Measurements from ENCODE around the gene ARHGEF4.

The ARHGEF4 gene

DNA sequence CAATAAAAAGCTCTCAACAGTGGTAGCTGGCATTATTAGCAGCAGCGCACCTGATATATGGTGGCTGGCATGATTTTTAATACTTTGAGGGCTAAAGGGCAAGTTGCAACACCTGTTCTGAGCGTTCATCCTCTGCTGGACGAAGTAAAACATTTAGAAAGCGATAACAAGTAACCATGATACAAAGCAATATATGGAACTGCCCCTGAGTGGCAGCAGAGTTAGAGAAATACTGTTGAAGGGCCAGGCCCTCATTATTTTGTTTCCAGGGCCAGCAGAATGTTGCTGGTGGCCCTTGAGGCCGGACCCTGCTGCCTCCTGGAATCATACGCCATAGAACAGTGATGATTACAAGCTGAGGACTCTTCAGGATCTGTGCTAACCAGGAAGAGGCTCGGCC lies 47.8 kb downstream of the ARHGEF4 start:
- FAIRE-seq (no peak), DNase-seq (ENCODE audit: insufficient read length, low spot score) (no peak)
- TF ChIP-seq, protein P1, sequence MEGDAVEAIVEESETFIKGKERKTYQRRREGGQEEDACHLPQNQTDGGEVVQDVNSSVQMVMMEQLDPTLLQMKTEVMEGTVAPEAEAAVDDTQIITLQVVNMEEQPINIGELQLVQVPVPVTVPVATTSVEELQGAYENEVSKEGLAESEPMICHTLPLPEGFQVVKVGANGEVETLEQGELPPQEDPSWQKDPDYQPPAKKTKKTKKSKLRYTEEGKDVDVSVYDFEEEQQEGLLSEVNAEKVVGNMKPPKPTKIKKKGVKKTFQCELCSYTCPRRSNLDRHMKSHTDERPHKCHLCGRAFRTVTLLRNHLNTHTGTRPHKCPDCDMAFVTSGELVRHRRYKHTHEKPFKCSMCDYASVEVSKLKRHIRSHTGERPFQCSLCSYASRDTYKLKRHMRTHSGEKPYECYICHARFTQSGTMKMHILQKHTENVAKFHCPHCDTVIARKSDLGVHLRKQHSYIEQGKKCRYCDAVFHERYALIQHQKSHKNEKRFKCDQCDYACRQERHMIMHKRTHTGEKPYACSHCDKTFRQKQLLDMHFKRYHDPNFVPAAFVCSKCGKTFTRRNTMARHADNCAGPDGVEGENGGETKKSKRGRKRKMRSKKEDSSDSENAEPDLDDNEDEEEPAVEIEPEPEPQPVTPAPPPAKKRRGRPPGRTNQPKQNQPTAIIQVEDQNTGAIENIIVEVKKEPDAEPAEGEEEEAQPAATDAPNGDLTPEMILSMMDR (IDR thresholded peaks at IDR 0.05; ENCODE audit: insufficient read depth, missing control alignments): no peak

DNA sequence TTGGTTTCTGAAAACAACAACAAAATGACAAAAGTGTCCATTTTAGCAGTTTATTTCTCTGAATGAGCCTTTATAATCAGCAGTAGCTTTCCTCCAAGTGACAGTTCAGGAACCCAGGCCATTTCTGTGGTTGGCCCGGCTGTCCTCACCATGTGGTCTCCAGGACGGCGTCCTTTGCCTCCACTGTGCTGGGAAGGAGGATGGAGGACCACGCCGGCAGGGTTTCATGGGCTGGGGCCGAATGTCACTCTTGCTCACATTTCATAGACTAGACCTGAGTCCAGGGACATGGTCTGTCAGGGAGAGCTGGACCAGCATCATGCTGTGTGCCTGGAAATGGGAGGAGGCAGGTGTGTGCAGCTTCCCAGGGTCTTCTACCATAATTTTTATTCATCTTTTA lies 50.9 kb downstream of the ARHGEF4 start:
- no peak for FAIRE-seq
- TF ChIP-seq, protein P1 (IDR thresholded peaks at IDR 0.05; ENCODE audit: insufficient read depth, missing control alignments): no peak
- no peak for DNase-seq (ENCODE audit: insufficient read length, low spot score)

DNA sequence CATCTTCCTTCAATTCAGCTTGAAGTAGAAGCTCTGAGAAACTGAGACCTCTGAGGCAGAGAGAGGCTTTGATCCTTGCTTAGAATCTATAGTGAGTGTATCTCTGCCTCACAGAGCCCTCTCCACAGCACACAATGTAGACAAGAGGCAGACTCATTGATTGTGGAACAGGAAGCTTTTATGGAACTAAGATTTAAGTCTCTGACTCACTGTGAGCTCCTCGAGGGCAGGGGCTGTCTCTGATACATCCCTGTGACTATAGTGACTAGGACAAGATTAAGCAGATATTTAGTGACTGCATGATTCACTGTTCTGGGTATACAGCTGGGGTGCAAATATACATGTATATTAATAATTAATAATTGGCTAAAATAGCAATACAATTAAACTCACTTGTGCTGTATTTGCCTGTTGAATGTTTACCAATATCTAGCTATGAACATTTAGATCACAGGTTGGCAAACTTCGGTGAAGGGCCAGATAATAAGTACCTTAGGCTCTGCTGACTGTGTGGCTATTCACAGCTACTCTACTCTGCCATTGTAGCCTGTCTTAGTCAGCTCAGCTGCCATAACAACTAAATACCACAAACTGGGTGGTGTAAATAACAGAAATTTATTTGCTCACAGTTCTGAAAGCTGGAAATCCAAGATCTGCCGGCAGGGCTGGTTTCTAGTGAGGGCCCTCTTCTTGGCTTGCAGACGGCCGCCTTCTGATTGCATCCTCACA lies 54.4 kb downstream of the ARHGEF4 start:
- FAIRE-seq: no peak
- no peak for DNase-seq (ENCODE audit: insufficient read length, low spot score)
- TF ChIP-seq, protein P1 (IDR thresholded peaks at IDR 0.05; ENCODE audit: insufficient read depth, missing control alignments): no peak

DNA sequence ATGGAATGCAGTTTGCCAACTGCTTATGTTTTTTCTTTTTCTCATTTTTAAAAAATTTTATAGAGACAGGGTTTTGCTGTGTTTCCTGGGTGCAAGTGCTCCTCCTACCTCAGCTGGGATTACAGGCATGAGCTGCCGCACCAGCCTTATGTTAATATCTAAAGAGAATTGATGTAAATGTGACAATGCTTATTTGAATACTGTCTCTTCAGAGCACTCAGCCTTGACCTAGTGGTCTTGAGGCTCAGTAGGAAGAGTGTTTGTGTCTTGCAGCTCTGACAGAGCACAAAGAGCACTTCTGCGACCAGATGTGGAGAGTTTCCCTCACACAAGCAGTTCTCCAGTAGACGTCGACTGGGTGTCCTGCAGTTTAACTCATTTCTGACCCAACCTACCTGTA lies 55.3 kb downstream of the ARHGEF4 start:
- no peak for FAIRE-seq
- TF ChIP-seq, protein P1 (IDR thresholded peaks at IDR 0.05; ENCODE audit: insufficient read depth, missing control alignments): no peak
- DNase-seq (ENCODE audit: insufficient read length, low spot score): no peak

DNA sequence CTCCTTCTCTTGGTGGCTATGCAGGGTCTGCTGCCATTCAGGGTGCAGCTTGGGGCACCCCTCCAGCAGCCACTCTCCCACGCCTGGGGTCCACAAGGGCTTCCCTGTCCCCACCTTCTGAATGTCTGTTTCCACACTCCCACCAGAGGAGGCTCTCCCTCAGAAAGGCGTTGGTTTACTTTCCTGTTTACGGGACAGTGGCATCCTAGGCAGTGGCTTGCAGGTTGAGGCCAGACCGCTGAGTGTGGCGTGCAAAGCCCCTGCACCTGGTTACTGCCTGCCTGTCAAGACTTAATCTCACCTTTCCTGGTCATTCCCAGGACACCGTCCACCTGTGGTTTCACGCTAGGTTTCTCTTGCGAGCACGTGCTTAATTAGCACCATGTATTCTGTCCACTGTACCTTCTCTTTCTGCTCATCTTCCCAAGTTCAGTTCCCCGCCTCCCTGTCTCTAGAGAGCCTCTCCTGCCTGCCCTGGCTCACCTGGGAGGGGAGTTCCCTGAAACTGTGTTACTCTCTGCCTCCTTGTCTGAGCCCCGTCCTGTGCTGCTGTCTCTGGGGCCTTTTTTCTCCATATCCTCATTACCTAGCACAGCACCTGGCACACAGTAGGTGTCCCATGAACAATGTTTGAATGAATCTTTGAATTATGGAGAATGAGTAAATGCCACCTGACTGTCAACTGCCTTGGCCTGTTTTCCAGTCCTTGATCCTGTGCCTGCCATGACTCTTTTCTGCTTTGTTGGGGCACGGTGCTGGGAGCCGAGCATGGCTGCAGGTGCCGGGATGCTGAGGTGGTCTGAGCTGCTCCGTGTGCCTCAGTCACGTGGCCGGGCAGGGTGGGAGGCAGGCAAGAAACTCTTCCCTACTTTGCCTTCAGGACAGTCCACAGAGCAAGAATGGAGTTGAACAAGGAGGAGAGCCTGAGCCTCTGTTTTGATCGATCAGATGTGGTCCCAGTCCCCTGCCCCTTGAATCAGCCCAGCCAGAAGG lies 56.4 kb downstream of the ARHGEF4 start:
- TF ChIP-seq, protein P1 (IDR thresholded peaks at IDR 0.05; ENCODE audit: insufficient read depth, missing control alignments): no peak
- FAIRE-seq (no peak), DNase-seq (ENCODE audit: insufficient read length, low spot score) (no peak)

DNA sequence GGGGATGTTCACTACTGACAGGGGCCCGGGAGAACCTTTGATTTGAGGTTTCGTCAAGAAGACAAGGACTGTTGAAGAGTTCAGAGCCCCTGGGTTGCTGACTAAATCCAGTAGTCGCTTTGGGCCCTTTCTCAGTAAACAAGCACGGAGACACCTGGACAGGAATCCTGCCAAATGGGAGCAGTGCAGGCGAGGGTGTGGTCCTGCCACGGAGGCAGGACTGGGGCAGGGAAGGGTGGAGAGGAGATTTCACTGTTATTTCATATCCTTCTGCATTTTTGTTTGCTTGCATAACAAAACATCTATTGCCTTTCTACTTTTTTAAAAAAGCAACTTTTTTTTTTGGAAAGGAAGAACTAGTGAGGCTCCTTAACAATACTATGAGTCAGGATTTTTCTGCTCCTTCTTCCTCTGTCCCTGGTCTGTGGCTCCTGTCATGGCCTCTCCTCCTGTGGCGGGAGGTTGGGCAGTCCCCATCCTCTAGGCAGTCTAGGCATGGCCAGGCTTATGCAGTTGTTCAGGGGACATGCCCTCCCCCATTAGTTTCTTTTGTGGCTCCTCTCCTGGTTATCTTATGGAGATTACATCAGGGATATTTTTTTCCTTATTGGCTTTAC lies 57.7 kb downstream of the ARHGEF4 start:
- TF ChIP-seq, protein P1 (IDR thresholded peaks at IDR 0.05; ENCODE audit: insufficient read depth, missing control alignments): no peak
- FAIRE-seq (no peak), DNase-seq (ENCODE audit: insufficient read length, low spot score) (no peak)
